Measurements from ENCODE around the gene BARHL2.

GRCh38 chr1:90761781-90762589 lies 44.9 kb upstream of the BARHL2 start:
- no peak for TF ChIP-seq RELA (CRISPR knock-in tag; IDR thresholded peaks at IDR 0.05; ENCODE audit: borderline replicate concordance)
- TF ChIP-seq, protein P1, sequence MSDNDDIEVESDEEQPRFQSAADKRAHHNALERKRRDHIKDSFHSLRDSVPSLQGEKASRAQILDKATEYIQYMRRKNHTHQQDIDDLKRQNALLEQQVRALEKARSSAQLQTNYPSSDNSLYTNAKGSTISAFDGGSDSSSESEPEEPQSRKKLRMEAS (CRISPR knock-in tag; IDR thresholded peaks at IDR 0.05) = no peak
- no peak for TF ChIP-seq CREB1 (CRISPR knock-in tag; IDR thresholded peaks at IDR 0.05)
- TF ChIP-seq, protein P2, sequence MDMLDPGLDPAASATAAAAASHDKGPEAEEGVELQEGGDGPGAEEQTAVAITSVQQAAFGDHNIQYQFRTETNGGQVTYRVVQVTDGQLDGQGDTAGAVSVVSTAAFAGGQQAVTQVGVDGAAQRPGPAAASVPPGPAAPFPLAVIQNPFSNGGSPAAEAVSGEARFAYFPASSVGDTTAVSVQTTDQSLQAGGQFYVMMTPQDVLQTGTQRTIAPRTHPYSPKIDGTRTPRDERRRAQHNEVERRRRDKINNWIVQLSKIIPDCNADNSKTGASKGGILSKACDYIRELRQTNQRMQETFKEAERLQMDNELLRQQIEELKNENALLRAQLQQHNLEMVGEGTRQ (CRISPR knock-in tag; IDR thresholded peaks at IDR 0.05) = no peak
